Kidney (tissue), 14 donors: ENCODE measurements around the gene ABLIM1. TPM values are rescaled to one million over a fixed set of nuclear protein-coding genes. Genes with fewer than 3 reads are reported as not detected.
A peak's percentile ranks its signal among the peaks of the same experiment; 100 is the strongest.

Experiments used
- DNase-seq, 5 donors: peaks; one replicate each; pipeline ENCODE4 v3.0.0-alpha.2; 2013 to 2020
- FAIRE-seq: peaks from 2 replicates; lab custom pipeline; 2012; peaks lifted over from hg19 to GRCh38; lab: Jason Lieb, UNC
- H3K27ac ChIP-seq, 2 donors: one replicate each; pipeline ENCODE4 v1.7.0; 2013; ENCODE audit warnings: low read depth in 2 of 2, low read length in 2 of 2, inconsistent platforms in 1 of 2
- H3K27me3 ChIP-seq: one replicate; pipeline ENCODE4 v1.7.1; 2013; ENCODE audit warnings: low read length, inconsistent platforms; ENCODE audit not compliant: control insufficient read depth, insufficient read depth
- H3K36me3 ChIP-seq, 3 donors: one replicate each; pipeline versions ENCODE4 v1.7.0 to v1.7.1; 2013; ENCODE audit warnings: low read length in 3 of 3, control low read depth in 1 of 3, inconsistent platforms in 1 of 3; ENCODE audit not compliant: insufficient read depth in 3 of 3, control insufficient read depth in 2 of 3
- H3K4me1 ChIP-seq, 3 donors: one replicate each; pipeline versions ENCODE4 v1.7.0 to v1.7.1; 2013; ENCODE audit warnings: low read length in 3 of 3, inconsistent platforms in 1 of 3, low read depth in 1 of 3; ENCODE audit not compliant: control insufficient read depth in 2 of 3, insufficient read depth in 2 of 3
- H3K4me3 ChIP-seq, 3 donors: one replicate each; pipeline versions ENCODE4 v1.7.0 to v1.8.1; 2013; ENCODE audit warnings: low read length in 3 of 3, control low read depth in 1 of 3, inconsistent platforms in 1 of 3
- H3K9ac ChIP-seq, 3 donors: one replicate each; pipeline versions ENCODE4 v1.7.0 to v1.7.1; 2013; ENCODE audit warnings: low read length in 3 of 3, control low read depth in 1 of 3, inconsistent platforms in 1 of 3
- H3K9me3 ChIP-seq, 3 donors: one replicate each; pipeline versions ENCODE4 v1.7.0 to v1.7.1; 2013; ENCODE audit warnings: low read length in 3 of 3, control low read depth in 1 of 3, inconsistent platforms in 1 of 3; ENCODE audit not compliant: control insufficient read depth in 2 of 3, insufficient read depth in 1 of 3
- intact Hi-C: fragments of 100-400 bp; cut with DNase I; formaldehyde crosslinking; loops from one replicate; pipeline ENCODE4 v1.11.1; 2022
- polyA plus RNA-seq: library from polyadenylated mRNA; stranded (reverse); fragments of 350-450 nt; fragmentation: Illumina TruSeq; extraction: RNeasy Lipid Tissue Mini Kit (QIAGEN cat#74804); gene quantifications from one replicate; pipeline ENCODE4 v1.2.3, GENCODE V29; 2014; ENCODE audit warnings: low read depth, low replicate concordance; ENCODE audit not compliant: insufficient read depth
- total RNA-seq: library from RNA; stranded (reverse); fragmentation: NEBNext Ultra II Directional; extraction: Animal tissue kit (Norgen Biotek cat#: 25700); gene quantifications from one replicate; pipeline ENCODE4 v1.2.1, GENCODE V29; 2021
- TF ChIP-seq, protein P1 (sequence below): IDR thresholded peaks from 3 replicates; pipeline ENCODE4 v1.5.1; 2012; ENCODE audit warnings: mild to moderate bottlenecking, moderate library complexity, borderline replicate concordance; ENCODE audit not compliant: insufficient read depth; ENCODE audit errors: extremely low read depth
- donor health status: control.
- donor health status: control.
- donor health status: control.
- donor health status: control.
- donor health status: control.
- donor health status: DM: yes; HTN: yes; CAD: no.
- donor health status: Normal renal cell carcinoma (clear cell type).

Gene ABLIM1
- total and polyA plus RNA-seq, 2 donors from 2014 or later = 32.3 to 158 TPM

DNA sequence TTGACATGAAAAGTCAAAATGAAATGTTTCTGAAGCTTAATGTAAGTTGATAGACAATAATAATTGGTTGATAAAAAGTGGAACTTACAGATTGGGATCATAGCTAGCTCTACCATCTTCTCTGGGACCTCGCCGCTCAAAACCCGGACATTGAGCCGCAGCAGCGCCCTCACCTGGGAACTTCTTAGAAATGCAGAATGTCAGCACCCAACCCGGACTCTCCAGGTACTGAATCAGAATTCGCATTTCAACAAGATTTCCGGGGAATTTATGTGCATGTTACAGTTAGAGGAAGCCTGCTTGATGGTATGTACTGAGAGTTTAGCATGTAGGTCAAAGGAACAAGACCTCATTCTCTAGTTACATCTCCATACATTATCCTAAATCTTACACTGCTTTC lies 36.7 kb upstream of the ABLIM1 start:
- DNase-seq (no peak), FAIRE-seq (no peak)
- intact Hi-C loops = no loop called here
- peaks cover 0 to 11% (median 2%) of the 10 kb centered on the region in 3 donors for H3K4me1 ChIP-seq
- no peaks in the 10 kb centered on the region for H3K27me3 ChIP-seq
- H3K9ac ChIP-seq = no peak overlapping the region
- no peaks in the 10 kb centered on the region for H3K36me3 ChIP-seq
- TF ChIP-seq, protein P1, sequence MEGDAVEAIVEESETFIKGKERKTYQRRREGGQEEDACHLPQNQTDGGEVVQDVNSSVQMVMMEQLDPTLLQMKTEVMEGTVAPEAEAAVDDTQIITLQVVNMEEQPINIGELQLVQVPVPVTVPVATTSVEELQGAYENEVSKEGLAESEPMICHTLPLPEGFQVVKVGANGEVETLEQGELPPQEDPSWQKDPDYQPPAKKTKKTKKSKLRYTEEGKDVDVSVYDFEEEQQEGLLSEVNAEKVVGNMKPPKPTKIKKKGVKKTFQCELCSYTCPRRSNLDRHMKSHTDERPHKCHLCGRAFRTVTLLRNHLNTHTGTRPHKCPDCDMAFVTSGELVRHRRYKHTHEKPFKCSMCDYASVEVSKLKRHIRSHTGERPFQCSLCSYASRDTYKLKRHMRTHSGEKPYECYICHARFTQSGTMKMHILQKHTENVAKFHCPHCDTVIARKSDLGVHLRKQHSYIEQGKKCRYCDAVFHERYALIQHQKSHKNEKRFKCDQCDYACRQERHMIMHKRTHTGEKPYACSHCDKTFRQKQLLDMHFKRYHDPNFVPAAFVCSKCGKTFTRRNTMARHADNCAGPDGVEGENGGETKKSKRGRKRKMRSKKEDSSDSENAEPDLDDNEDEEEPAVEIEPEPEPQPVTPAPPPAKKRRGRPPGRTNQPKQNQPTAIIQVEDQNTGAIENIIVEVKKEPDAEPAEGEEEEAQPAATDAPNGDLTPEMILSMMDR = peak; percentile 47
- H3K9me3 ChIP-seq = no peaks in the 10 kb centered on the region
- H3K27ac ChIP-seq = no peak overlapping the region
- H3K4me3 ChIP-seq = no peak overlapping the region

DNA sequence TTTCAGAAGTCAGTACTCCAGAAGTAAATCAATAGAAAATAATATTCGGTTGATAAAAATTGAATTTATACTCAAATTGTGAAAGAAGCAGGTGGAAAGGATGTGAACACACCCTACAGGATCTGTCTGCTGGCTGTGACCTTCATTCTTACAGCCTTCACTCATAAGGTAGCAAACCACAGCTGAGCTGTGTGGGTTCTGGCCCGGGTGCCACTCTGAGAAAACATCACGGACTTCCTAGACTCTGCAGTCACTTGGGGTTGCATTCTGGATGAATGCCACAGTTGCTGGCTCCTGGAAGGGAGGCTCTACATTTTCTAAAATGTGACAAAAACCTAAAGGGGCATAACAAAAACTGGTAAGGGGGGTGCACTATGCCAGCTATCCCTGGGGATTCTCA lies 36.0 kb upstream of the ABLIM1 start:
- Histone ChIP-seq H3K9ac (no peak overlapping the region), H3K27ac (no peak overlapping the region), H3K4me3 (no peak overlapping the region), H3K27me3 (no peaks in the 10 kb centered on the region), H3K36me3 (no peaks in the 10 kb centered on the region), H3K9me3 (no peaks in the 10 kb centered on the region), H3K4me1 (peaks cover 0 to 11% (median 2%) of the 10 kb centered on the region in 3 donors)
- FAIRE-seq (no peak), DNase-seq (no peak)
- intact Hi-C loops = no loop called here
- TF ChIP-seq, protein P1 = no peak

DNA sequence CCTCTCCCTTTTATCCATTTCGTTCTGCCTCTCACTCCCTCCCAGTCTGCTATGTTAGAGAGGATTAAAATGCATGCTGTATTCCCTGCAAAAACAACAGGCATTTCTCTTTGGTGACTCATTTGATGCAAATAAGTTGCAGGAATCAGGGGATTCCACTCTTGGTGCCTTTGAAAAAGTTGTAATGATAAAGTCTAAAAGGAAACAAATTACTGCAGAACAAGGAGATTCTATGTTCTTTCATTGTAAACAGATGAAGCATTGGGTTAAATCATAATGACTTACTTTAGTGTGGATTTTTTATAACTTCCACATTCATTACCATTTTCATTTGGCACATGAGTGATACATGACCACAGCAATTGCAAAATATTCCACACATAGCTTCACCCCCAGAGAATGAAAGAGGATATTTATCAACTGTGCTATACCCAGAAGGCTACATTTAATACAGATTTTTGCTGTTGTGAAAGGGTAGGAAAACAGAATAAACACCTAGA lies 33.4 kb upstream of the ABLIM1 start:
- no peak for DNase-seq
- peak overlapping the region in 1 of 2 donors; percentile 27 for H3K27ac ChIP-seq
- peaks cover 0 to 4% (median 2%) of the 10 kb centered on the region in 3 donors for H3K4me1 ChIP-seq
- no peak for FAIRE-seq
- H3K27me3 ChIP-seq = no peaks in the 10 kb centered on the region
- intact Hi-C loops = no loop called here
- no peak overlapping the region for H3K9ac ChIP-seq
- TF ChIP-seq, protein P1 = no peak
- H3K4me3 ChIP-seq = no peak overlapping the region
- H3K9me3 ChIP-seq = no peaks in the 10 kb centered on the region
- H3K36me3 ChIP-seq = no peaks in the 10 kb centered on the region

DNA sequence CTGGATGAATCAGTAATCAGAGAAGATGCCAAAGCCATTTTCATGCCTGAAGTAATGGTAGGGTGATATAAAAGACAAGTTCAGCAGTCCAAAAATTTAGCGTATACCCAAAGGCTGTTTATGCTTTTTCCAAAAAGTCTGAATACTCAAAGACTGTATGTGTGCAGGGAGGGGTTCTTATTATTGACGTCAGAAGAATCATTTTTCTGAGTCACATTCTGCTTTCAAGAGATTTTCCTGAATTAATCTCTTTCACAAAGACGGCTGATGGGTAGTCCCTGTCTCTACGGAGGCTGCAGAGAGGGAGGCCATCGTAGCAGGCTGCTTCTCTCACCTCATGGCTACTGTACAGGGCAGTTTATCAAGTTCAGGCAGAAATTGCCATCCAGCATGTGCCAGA lies 30.7 kb upstream of the ABLIM1 start:
- H3K27me3 ChIP-seq = no peaks in the 10 kb centered on the region
- H3K4me3 ChIP-seq = no peak overlapping the region
- TF ChIP-seq, protein P1 = no peak
- peaks cover 0 to 24% (median 15%) of the 10 kb centered on the region in 3 donors for H3K4me1 ChIP-seq
- H3K9ac ChIP-seq = no peak overlapping the region
- H3K36me3 ChIP-seq = no peaks in the 10 kb centered on the region
- no peak for FAIRE-seq
- intact Hi-C loops = no loop called here
- no peaks in the 10 kb centered on the region for H3K9me3 ChIP-seq
- H3K27ac ChIP-seq = no peak overlapping the region
- no peak for DNase-seq
